Trophoblast cell (in vitro differentiated cells and primary cell): ENCODE measurements around the gene TMX3.

Source experiments
- DNase-seq, 2 donors: peaks; one replicate each; pipeline ENCODE4 v3.0.0-alpha.2; 2016
- H2AFZ ChIP-seq: 2 replicates; pipeline ENCODE4 v1.6.1; 2013; ENCODE audit warnings: low read length, moderate library complexity, mild to moderate bottlenecking; ENCODE audit not compliant: insufficient read depth, poor library complexity
- H2AK5ac ChIP-seq: 2 replicates; pipeline ENCODE4 v1.6.1; 2013; ENCODE audit warnings: mild to moderate bottlenecking, low read length
- H2BK120ac ChIP-seq: 2 replicates; pipeline ENCODE4 v1.6.1; 2013; ENCODE audit warnings: low read length, mild to moderate bottlenecking, moderate library complexity; ENCODE audit not compliant: insufficient read depth, poor library complexity
- H2BK12ac ChIP-seq: 2 replicates; pipeline ENCODE4 v1.6.1; 2013; ENCODE audit warnings: mild to moderate bottlenecking, low read length, moderate library complexity
- H2BK5ac ChIP-seq: 2 replicates; pipeline ENCODE4 v1.6.1; 2013; ENCODE audit warnings: low read length, low read depth, moderate library complexity, mild to moderate bottlenecking; ENCODE audit not compliant: poor library complexity
- H3K14ac ChIP-seq: 2 replicates; pipeline ENCODE4 v1.6.1; 2013; ENCODE audit warnings: mild to moderate bottlenecking, low read length
- H3K18ac ChIP-seq: 2 replicates; pipeline ENCODE4 v1.6.1; 2013; ENCODE audit warnings: mild to moderate bottlenecking, low read length
- H3K23ac ChIP-seq: 2 replicates; pipeline ENCODE4 v1.6.1; 2013; ENCODE audit warnings: low read length
- H3K27ac ChIP-seq: 2 replicates; pipeline ENCODE4 v1.5.1; 2013; ENCODE audit warnings: low read depth, mild to moderate bottlenecking, inconsistent platforms, low read length, moderate library complexity
- H3K27me3 ChIP-seq: 2 replicates; pipeline ENCODE4 v1.6.1; 2013; ENCODE audit warnings: inconsistent platforms, mild to moderate bottlenecking, low read length, moderate library complexity; ENCODE audit not compliant: insufficient read depth
- H3K36me3 ChIP-seq, 2 experiments: 1 replicate in 1 of 2; 2 replicates in 1 of 2; pipeline ENCODE4 v1.6.1; 2013; ENCODE audit warnings: low read length in 2 of 2, mild to moderate bottlenecking in 2 of 2, moderate library complexity in 1 of 2; ENCODE audit not compliant: insufficient read depth in 2 of 2, control insufficient read depth in 1 of 2
- H3K4ac ChIP-seq: 2 replicates; pipeline ENCODE4 v1.6.1; 2013; ENCODE audit warnings: low read depth, mild to moderate bottlenecking, low read length, moderate library complexity
- H3K4me1 ChIP-seq, 2 experiments: 1 replicate in 1 of 2; 2 replicates in 1 of 2; pipeline ENCODE4 v1.6.1; 2013; ENCODE audit warnings: low read length in 2 of 2, mild to moderate bottlenecking in 2 of 2, moderate library complexity in 1 of 2; ENCODE audit not compliant: insufficient read depth in 2 of 2, control insufficient read depth in 1 of 2
- H3K4me2 ChIP-seq: 2 replicates; pipeline ENCODE4 v1.6.1; 2013; ENCODE audit warnings: inconsistent platforms, mild to moderate bottlenecking, low read length, moderate library complexity
- H3K4me3 ChIP-seq: 2 replicates; pipeline ENCODE4 v1.5.1; 2013; ENCODE audit warnings: mild to moderate bottlenecking, low read depth, low read length, inconsistent platforms
- H3K79me1 ChIP-seq: one replicate; pipeline ENCODE4 v1.6.1; 2013; ENCODE audit warnings: low read length
- H3K79me2 ChIP-seq: 2 replicates; pipeline ENCODE4 v1.6.1; 2013; ENCODE audit warnings: low read length, mild to moderate bottlenecking; ENCODE audit not compliant: control insufficient read depth, insufficient read depth, poor library complexity
- H3K9ac ChIP-seq: 2 replicates; pipeline ENCODE4 v1.6.1; 2013; ENCODE audit warnings: mild to moderate bottlenecking, low read length
- H3K9me3 ChIP-seq: 2 replicates; pipeline ENCODE4 v1.6.1; 2013; ENCODE audit warnings: low read depth, mild to moderate bottlenecking, control low read depth, inconsistent platforms, low read length; ENCODE audit not compliant: insufficient read depth
- H4K12ac ChIP-seq: 2 replicates; pipeline ENCODE4 v1.6.1; 2013; ENCODE audit warnings: low read depth, mild to moderate bottlenecking, low read length, moderate library complexity
- H4K8ac ChIP-seq: 2 replicates; pipeline ENCODE4 v1.6.1; 2013; ENCODE audit warnings: low read depth, mild to moderate bottlenecking, low read length, moderate library complexity
- H4K91ac ChIP-seq: one replicate; pipeline ENCODE4 v1.6.1; 2013; ENCODE audit warnings: low read depth, mild to moderate bottlenecking, low read length, moderate library complexity
- WGBS: extraction: QIAGEN DNeasy Blood & Tissue Kit; methylation state at CpG from one replicate; pipeline ENCODE4 v1.1.7; 2013; ENCODE audit warnings: missing lambda C conversion rate; ENCODE audit not compliant: insufficient read length, insufficient coverage; ENCODE audit errors: extremely low coverage; 5-methylcytosine and 5-hydroxymethylcytosine counted together

TMX3 gene

DNA sequence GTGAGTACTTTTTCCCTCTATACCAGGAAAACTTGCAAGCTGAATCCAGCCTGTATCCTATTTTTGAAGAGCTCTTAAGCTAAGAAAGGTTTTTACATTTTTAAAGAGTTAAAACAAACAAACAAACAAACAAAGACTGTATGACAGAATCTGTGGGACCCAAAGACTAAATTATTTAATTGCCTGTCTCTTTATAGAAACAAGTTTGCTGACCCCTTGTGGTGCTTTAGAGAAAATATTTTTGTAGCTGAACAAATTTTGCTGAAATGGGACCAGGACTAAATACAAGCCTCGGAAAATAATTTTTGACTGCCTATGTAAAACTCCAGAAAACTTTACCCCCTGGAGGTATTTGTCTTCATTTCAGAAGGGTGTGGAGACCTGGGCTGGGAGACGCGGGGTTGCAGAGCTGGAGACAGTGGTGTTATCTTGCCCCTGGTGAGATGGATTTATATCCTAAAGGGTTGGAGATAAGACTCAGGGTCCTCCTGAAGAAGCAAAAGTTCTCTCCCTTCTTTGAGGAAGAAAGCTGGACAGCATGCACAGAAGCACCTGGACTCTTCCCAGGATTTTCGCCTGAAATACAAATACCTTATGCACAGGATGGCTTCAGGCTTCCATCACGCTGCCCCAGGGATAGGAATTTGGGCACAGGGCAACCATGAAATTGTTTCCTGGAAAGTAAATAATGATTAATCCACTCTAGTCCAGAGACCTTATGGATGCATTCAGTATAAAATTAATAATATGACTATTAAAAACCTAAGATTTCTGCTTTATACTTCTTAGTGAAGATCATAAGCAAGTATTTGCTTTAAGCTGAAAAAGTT, 54.3 kb downstream of the TMX3 start:
- Histone ChIP-seq H3K14ac (no peak overlapping the region), H3K9me3 (no peaks in the 10 kb centered on the region), H3K36me3 (no peaks in the 10 kb centered on the region), H3K4me1 (no peaks in the 10 kb centered on the region), H2BK120ac (no peak overlapping the region), H3K27me3 (no peaks in the 10 kb centered on the region), H3K79me2 (no peaks in the 10 kb centered on the region), H3K18ac (no peak overlapping the region), H3K4me2 (no peak overlapping the region), H2BK5ac (no peak overlapping the region), H3K4me3 (no peak overlapping the region), H2AFZ (no peak overlapping the region), H3K79me1 (no peaks in the 10 kb centered on the region), H2AK5ac (no peak overlapping the region), H4K12ac (no peak overlapping the region), H3K23ac (no peak overlapping the region), H4K91ac (no peak overlapping the region), H3K27ac (no peak overlapping the region), H2BK12ac (no peak overlapping the region), H4K8ac (no peak overlapping the region), H3K9ac (no peak overlapping the region), H3K4ac (no peak overlapping the region)
- DNase-seq = peak in 1 of 2 donors; percentile 72
- WGBS = no CpG with 5 or more reads among the region's 5 CpGs

DNA sequence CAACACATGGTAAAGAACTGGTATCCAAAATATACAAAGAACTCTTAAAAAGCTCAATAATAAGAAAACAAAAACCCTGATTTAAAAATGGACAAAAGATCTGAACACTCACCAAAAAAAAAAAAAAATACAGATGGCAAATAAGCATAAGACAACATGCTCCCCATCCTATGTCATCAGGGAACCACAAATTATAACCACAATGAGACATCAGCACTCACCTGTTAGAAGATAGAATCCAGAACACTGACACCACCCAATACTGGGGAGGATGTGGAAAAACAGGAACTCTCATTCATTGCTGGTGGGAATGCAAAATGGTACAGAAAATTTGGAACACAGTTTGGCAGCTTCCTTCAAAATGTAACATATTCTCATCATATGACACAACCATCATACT, 66.7 kb downstream of the TMX3 start:
- no peak overlapping the region for H3K14ac ChIP-seq

DNA sequence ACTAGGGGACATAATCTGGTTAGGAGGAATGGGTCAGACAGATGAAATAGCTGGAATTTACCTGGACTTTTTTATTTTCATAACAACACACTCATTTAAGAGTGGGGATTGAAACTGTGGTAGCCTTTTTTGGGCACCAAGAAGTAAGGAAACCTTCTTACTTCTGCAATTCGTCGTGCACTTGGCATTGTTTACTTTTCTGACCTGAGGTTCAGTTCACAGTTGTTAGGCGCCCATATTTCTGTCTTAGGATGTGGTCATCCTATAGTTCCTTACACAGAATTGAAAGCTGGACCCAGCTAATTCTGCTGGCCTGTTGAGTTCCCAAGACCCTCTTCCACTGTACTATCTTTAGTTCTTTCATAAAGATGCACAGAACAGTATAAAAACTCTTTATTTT, 72.9 kb downstream of the TMX3 start:
- H4K12ac ChIP-seq = no peak overlapping the region
- H3K4me3 ChIP-seq = no peak overlapping the region
- H3K27me3 ChIP-seq = no peaks in the 10 kb centered on the region
- no peak overlapping the region for H3K23ac ChIP-seq
- H4K91ac ChIP-seq = no peak overlapping the region
- H2BK12ac ChIP-seq = no peak overlapping the region
- no peak overlapping the region for H2AFZ ChIP-seq
- no peak overlapping the region for H2BK120ac ChIP-seq
- no peak overlapping the region for H3K14ac ChIP-seq
- no peak overlapping the region for H3K9ac ChIP-seq
- H3K36me3 ChIP-seq = no peaks in the 10 kb centered on the region
- H2AK5ac ChIP-seq = no peak overlapping the region
- no peak overlapping the region for H3K4ac ChIP-seq
- no peak overlapping the region for H3K18ac ChIP-seq
- no peak overlapping the region for H4K8ac ChIP-seq
- no peak overlapping the region for H2BK5ac ChIP-seq
- H3K27ac ChIP-seq = no peak overlapping the region
- H3K9me3 ChIP-seq = no peaks in the 10 kb centered on the region
- peaks cover 2 to 4% of the 10 kb centered on the region in 2 experiments for H3K4me1 ChIP-seq
- H3K79me2 ChIP-seq = no peaks in the 10 kb centered on the region
- DNase-seq = no peak
- no CpG with 5 or more reads among the region's 3 CpGs for WGBS
- H3K79me1 ChIP-seq = no peaks in the 10 kb centered on the region
- no peak overlapping the region for H3K4me2 ChIP-seq

More for the DNA sequence above, 66.7 kb downstream of the TMX3 start:
- Histone ChIP-seq H3K4me2 (no peak overlapping the region), H3K27ac (no peak overlapping the region), H3K9ac (no peak overlapping the region), H4K12ac (no peak overlapping the region), H3K4me3 (no peak overlapping the region), H2AK5ac (no peak overlapping the region), H3K79me2 (no peaks in the 10 kb centered on the region), H3K4ac (no peak overlapping the region), H3K9me3 (no peaks in the 10 kb centered on the region), H3K79me1 (no peaks in the 10 kb centered on the region), H4K91ac (no peak overlapping the region), H2BK12ac (no peak overlapping the region), H2BK5ac (no peak overlapping the region), H3K4me1 (no peaks in the 10 kb centered on the region), H3K27me3 (no peaks in the 10 kb centered on the region), H2BK120ac (no peak overlapping the region), H2AFZ (no peak overlapping the region), H3K18ac (no peak overlapping the region), H4K8ac (no peak overlapping the region), H3K36me3 (no peaks in the 10 kb centered on the region), H3K23ac (no peak overlapping the region)
- no peak for DNase-seq

DNA sequence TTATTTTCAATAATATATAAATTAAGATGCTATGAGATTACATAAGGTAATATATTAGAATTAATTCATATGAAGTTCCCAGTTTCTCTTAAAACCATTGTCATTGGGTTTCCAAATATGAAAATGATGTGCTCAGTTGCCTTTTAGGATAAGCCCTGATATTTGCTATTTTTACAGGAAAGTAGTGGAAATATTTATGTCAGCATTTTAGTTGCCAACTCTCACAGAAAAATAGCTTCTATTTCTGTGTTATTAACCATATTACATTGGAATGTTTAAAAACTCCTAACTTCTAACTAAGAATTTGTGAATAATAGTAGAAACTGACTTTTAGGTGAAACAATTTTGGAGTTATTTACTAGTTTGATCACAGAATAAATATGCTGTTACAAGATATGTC, 74.0 kb downstream of the TMX3 start:
- Histone ChIP-seq H3K4me3 (no peak overlapping the region), H2BK12ac (no peak overlapping the region), H4K8ac (no peak overlapping the region), H2BK120ac (no peak overlapping the region), H3K4me1 (peaks cover 2 to 4% of the 10 kb centered on the region in 2 experiments), H3K9me3 (no peaks in the 10 kb centered on the region), H2AFZ (no peak overlapping the region), H3K27me3 (no peaks in the 10 kb centered on the region), H3K14ac (no peak overlapping the region), H3K4ac (no peak overlapping the region), H3K23ac (no peak overlapping the region), H3K36me3 (no peaks in the 10 kb centered on the region), H3K79me1 (no peaks in the 10 kb centered on the region), H3K9ac (no peak overlapping the region), H2BK5ac (no peak overlapping the region), H2AK5ac (no peak overlapping the region), H3K79me2 (no peaks in the 10 kb centered on the region), H3K18ac (no peak overlapping the region), H4K12ac (no peak overlapping the region), H3K4me2 (no peak overlapping the region), H3K27ac (no peak overlapping the region), H4K91ac (no peak overlapping the region)
- DNase-seq = no peak
